CD8-positive, alpha-beta memory T cell (primary cell): ENCODE data around the gene HCK. TPM values are rescaled to one million over a fixed set of nuclear protein-coding genes. Genes with fewer than 3 reads are reported as not detected.

Source experiments
- CTCF ChIA-PET: fragments of 350-600 bp; sonication (Branson Sonifier 250); formaldehyde crosslinking; loops from one replicate; lab custom pipeline; 2021; ENCODE audit warnings: antibody characterized with exemption; lab: Charles Lee
- POLR2A ChIA-PET: fragments of 350-600 bp; sonication (Branson Sonifier 250); formaldehyde crosslinking; loops from one replicate; lab custom pipeline; 2021; ENCODE audit warnings: antibody characterized with exemption; lab: Charles Lee
- DNase-seq, 5 donors: peaks; one replicate each; pipeline versions ENCODE4 v3.0.0 to v3.0.0-alpha.2; 2020 to 2022; ENCODE audit warnings: mixed read lengths in 1 of 5
- H3K27ac ChIP-seq: one replicate; pipeline ENCODE4 v1.7.0; 2013; ENCODE audit warnings: low read depth, mild to moderate bottlenecking, low read length, moderate library complexity
- H3K27me3 ChIP-seq: 2 replicates; pipeline ENCODE4 v1.7.0; 2013; ENCODE audit warnings: low read length, mild to moderate bottlenecking; ENCODE audit not compliant: insufficient read depth, poor library complexity, severe bottlenecking
- H3K36me3 ChIP-seq: 2 replicates; pipeline ENCODE4 v1.7.0; 2013; ENCODE audit warnings: mild to moderate bottlenecking, low read length, moderate library complexity; ENCODE audit not compliant: insufficient read depth
- H3K4me1 ChIP-seq: 2 replicates; pipeline ENCODE4 v1.7.0; 2013; ENCODE audit warnings: mild to moderate bottlenecking, low read length, moderate library complexity; ENCODE audit not compliant: insufficient read depth
- H3K4me3 ChIP-seq: 2 replicates; pipeline ENCODE4 v1.7.0; 2013; ENCODE audit warnings: mild to moderate bottlenecking, low read length
- H3K9me3 ChIP-seq: 2 replicates; pipeline ENCODE4 v1.7.0; 2013; ENCODE audit warnings: mild to moderate bottlenecking, low read length
- H3K27ac Mint-ChIP-seq, 8 donors: one replicate each; pipeline ENCODE4 v1.8.0; 2020 to 2021; ENCODE audit warnings: mixed read lengths in 8 of 8, mild to moderate bottlenecking in 6 of 8, inconsistent platforms in 3 of 8, moderate library complexity in 3 of 8
- H3K27me3 Mint-ChIP-seq, 2 donors: one replicate each; pipeline ENCODE4 v1.8.0; 2020 to 2021; ENCODE audit warnings: mixed read lengths in 2 of 2, mild to moderate bottlenecking in 1 of 2, moderate library complexity in 1 of 2
- H3K36me3 Mint-ChIP-seq, 3 donors: one replicate each; pipeline ENCODE4 v1.8.0; 2020 to 2021; ENCODE audit warnings: mixed read lengths in 3 of 3, inconsistent platforms in 1 of 3, mild to moderate bottlenecking in 1 of 3
- H3K4me1 Mint-ChIP-seq, 3 donors: one replicate each; pipeline ENCODE4 v1.8.0; 2020 to 2021; ENCODE audit warnings: mixed read lengths in 3 of 3, inconsistent platforms in 1 of 3, mild to moderate bottlenecking in 1 of 3
- H3K4me3 Mint-ChIP-seq, 7 donors: one replicate each; pipeline ENCODE4 v1.8.0; 2020 to 2021; ENCODE audit warnings: mixed read lengths in 7 of 7, mild to moderate bottlenecking in 6 of 7, moderate library complexity in 4 of 7, inconsistent platforms in 2 of 7
- H3K9me3 Mint-ChIP-seq, 5 donors: one replicate each; pipeline ENCODE4 v1.8.0; 2020 to 2022; ENCODE audit warnings: mixed read lengths in 5 of 5, mild to moderate bottlenecking in 3 of 5, moderate library complexity in 2 of 5, inconsistent platforms in 1 of 5
- polyA plus RNA-seq: library from polyadenylated mRNA; unstranded; fragments of 300-500 nt; fragmentation: Illumina TruSeq; gene quantifications from one replicate; pipeline ENCODE4 v1.2.3, GENCODE V29; 2021
- total RNA-seq, 2 experiments: library from RNA; stranded (reverse); gene quantifications; one replicate each; pipeline ENCODE4 v1.2.3, GENCODE V29; 2021

HCK gene
- total and polyA plus RNA-seq, 3 experiments from 2014 or later = 0.28 to 0.53 TPM; not detected in 1

DNA sequence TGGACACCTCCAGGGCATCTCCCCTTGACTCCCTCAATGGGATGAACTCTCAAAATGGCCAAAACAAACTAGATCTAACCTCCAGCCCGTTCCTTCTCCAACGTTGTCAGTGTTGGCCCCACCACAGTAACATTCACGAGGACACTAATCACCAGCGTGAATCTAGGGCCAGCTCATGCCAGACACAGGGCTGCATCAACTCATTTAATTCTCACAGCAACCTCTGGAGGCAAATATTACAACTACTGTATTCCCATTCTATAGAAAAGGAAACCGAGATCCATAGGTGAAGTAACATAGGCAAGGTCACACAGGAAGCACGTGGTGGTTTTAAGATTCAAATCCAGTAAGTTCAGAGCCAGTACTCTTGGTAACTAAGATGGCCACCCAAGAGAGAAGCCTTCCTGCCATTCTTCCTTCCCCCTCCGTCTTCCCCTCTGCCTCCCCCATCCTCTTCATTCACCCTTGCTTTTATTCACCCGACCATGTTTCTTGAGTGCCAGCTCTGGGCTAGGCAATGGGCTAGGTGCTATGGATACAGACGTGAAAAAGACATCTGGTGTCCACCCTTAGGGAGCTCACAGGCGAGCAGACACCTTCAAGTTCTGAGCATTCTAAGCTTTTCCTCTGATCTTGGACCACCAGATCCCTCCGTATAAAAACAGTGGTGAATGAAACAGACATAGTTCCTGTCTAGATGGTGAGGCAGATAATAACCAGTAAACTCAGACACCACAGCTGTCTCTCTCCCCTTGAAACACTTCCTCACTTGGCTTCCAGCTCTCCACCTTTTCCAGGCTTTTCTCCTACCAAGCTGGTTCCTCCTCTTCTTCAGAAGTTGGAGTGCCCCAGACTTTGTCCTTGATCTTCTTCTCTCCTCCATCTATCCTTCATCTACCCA lies 32.2 kb upstream of the HCK start:
- Mint-ChIP-seq H3K27me3 (peaks cover 57 to 89% of the 10 kb centered on the region in 2 donors), H3K36me3 (peaks cover 0 to 4% (median 3%) of the 10 kb centered on the region in 3 donors), H3K27ac (peak overlapping the region in 3 of 8 donors; percentile 13 to 38 (median 22)), H3K4me1 (peaks cover 18 to 26% (median 25%) of the 10 kb centered on the region in 3 donors), H3K9me3 (peaks cover 0 to 2% (median 0%) of the 10 kb centered on the region in 5 donors), H3K4me3 (peak overlapping the region; percentile 75 to 92 (median 83))
- Histone ChIP-seq H3K27ac (no peak overlapping the region), H3K4me1 (peaks cover 11% of the 10 kb centered on the region), H3K9me3 (no peaks in the 10 kb centered on the region), H3K36me3 (no peaks in the 10 kb centered on the region), H3K27me3 (peaks cover 25% of the 10 kb centered on the region), H3K4me3 (no peak overlapping the region)
- POLR2A ChIA-PET = no interaction called here
- peak in 1 of 5 donors; percentile 6 for DNase-seq
- CTCF ChIA-PET = interaction anchor here (1.0 to 1.7 kb wide), 3 partner anchors 10 to 197 kb away, joined by 3 to 6 read pairs (median 5); no protein-coding TSS in a partner anchor

DNA sequence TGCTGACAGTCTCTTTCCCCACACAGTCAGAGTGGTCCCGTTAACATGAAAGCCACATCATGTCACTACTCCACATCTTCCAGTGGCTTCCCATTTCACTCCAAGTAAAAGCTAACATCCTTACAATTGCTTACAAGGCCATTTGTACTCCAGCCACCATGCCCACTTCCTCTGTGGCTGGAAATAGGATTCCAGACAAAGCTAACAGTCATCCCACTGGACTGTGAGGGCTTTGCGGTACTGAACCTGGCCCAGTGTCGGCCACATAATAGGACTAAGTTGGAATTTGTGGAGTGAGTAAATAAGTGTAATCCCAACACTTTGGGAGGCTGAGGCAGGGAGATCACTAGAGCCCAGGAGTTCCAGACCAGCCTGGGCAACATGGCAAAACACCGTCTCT lies 31.0 kb upstream of the HCK start:
- Mint-ChIP-seq H3K9me3 (peaks cover 0 to 2% (median 0%) of the 10 kb centered on the region in 5 donors), H3K27me3 (peaks cover 49 to 85% of the 10 kb centered on the region in 2 donors), H3K4me1 (peaks cover 18 to 26% (median 25%) of the 10 kb centered on the region in 3 donors), H3K36me3 (peaks cover 0 to 4% (median 3%) of the 10 kb centered on the region in 3 donors), H3K27ac (no peak overlapping the region), H3K4me3 (peak overlapping the region in 1 of 7 donors; percentile 45)
- ChIA-PET CTCF (interaction anchor here (1.7 kb wide), 1 partner anchor 198 kb away, joined by 5 read pairs; no protein-coding TSS in a partner anchor), POLR2A (no interaction called here)
- Histone ChIP-seq H3K27me3 (peaks cover 25% of the 10 kb centered on the region), H3K27ac (no peak overlapping the region), H3K4me1 (peaks cover 11% of the 10 kb centered on the region), H3K9me3 (no peaks in the 10 kb centered on the region), H3K4me3 (no peak overlapping the region), H3K36me3 (no peaks in the 10 kb centered on the region)
- no peak for DNase-seq

DNA sequence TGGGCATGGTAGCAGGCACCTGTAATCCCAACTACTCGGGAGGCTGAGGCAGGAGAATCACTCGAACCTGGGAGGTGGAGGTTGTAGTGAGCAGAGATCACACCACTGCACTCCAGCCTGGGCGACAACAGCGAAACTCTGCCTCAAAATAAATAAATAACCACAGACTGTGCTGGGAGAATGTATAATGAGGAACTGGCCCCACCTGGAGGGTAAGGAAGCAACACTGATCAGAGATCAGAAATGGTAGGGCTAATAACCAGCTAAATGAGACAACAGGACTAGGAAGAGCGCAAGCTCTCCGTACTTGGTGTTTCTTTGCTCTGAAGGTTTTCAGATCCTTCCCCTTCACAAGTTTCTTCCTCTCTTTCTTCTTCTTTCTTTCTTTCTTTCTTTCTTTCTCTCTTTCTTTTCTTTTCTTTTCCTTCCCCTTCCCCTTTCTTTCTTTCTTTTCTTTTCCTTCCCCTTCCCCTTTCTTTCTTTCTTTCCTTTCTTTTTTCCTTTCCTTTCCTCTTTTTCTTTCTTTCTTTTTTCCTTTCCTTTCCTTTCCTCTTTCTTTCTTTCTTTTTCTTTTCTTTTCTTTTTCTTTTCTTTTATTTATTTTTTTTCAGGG lies 27.3 kb upstream of the HCK start:
- H3K4me3 ChIP-seq = no peak overlapping the region
- Mint-ChIP-seq H3K9me3 (peaks cover 0 to 2% (median 0%) of the 10 kb centered on the region in 5 donors), H3K27ac (no peak overlapping the region), H3K4me3 (no peak overlapping the region), H3K4me1 (peaks cover 7 to 8% (median 7%) of the 10 kb centered on the region in 3 donors), H3K27me3 (peaks cover 32 to 74% of the 10 kb centered on the region in 2 donors), H3K36me3 (peaks cover 0 to 4% (median 3%) of the 10 kb centered on the region in 3 donors)
- ChIA-PET CTCF (no interaction called here), POLR2A (no interaction called here)
- H3K36me3 ChIP-seq = no peaks in the 10 kb centered on the region
- H3K4me1 ChIP-seq = peaks cover 3% of the 10 kb centered on the region
- peaks cover 11% of the 10 kb centered on the region for H3K27me3 ChIP-seq
- H3K9me3 ChIP-seq = no peaks in the 10 kb centered on the region
- no peak overlapping the region for H3K27ac ChIP-seq
- DNase-seq = no peak

DNA sequence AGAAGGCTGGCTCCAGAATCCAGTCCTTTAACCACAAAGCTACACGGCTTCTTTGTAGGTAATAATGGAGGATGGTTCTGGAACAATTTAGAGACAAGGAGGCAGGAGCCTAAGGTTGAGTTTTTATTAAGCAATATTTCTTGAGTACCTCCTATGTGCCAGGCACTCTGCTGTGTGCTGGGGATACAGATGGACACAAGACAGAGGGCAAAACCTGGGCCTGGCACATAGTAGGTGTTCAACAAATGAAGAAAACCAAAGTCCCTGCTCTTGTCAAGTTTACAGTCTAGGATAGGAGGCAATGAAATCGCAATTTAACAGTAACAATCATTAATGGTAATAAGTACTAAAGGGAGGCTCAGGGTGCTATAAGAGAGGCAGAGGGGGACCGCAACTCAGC lies 24.4 kb upstream of the HCK start:
- H3K9me3 ChIP-seq = no peaks in the 10 kb centered on the region
- Mint-ChIP-seq H3K4me1 (peaks cover 0 to 4% (median 3%) of the 10 kb centered on the region in 3 donors), H3K36me3 (no peaks in the 10 kb centered on the region), H3K27me3 (peaks cover 14 to 61% of the 10 kb centered on the region in 2 donors), H3K4me3 (peak overlapping the region in 1 of 7 donors; percentile 3), H3K27ac (no peak overlapping the region), H3K9me3 (no peaks in the 10 kb centered on the region)
- no peak overlapping the region for H3K27ac ChIP-seq
- H3K4me3 ChIP-seq = no peak overlapping the region
- no peaks in the 10 kb centered on the region for H3K27me3 ChIP-seq
- DNase-seq = no peak
- H3K36me3 ChIP-seq = no peaks in the 10 kb centered on the region
- ChIA-PET POLR2A (no interaction called here), CTCF (no interaction called here)
- H3K4me1 ChIP-seq = no peaks in the 10 kb centered on the region

DNA sequence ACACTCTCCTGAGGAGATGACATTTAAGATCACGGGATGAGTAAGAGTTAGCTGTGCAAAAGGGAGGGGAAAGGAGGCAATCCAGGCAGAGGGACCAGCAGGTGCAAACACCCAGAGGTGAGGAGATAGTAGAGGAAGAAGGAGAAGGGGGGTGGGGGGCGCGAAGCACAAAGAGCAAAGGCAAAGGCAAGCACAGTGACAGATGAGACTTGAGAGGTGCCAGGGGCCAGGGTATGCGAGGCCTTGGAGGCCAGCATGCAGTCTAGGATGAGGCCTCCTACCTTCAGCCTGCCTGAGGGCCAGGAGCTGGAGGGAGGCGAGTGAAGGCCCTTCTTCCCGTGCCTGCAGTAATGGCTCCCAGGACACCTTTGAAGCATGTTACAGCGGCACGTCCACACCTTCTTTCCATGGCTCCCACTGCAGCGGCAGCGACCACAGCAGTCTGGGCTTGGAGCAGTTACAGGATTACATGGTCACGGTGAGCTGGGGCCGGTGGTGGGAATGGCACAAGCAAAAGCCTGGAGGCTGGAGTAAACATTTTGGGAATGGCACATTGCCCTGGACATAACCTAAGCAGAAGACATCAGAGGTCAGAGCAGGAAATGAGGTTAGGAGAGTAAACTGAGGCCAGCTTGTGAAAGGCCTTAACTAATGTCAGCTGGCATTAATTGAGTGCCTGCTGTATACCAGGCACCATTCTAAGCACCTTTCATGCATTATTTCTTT lies 23.2 kb upstream of the HCK start:
- no peaks in the 10 kb centered on the region for H3K4me1 ChIP-seq
- H3K4me3 ChIP-seq = no peak overlapping the region
- Mint-ChIP-seq H3K36me3 (no peaks in the 10 kb centered on the region), H3K27ac (no peak overlapping the region), H3K4me3 (no peak overlapping the region), H3K27me3 (peaks cover 4 to 58% of the 10 kb centered on the region in 2 donors), H3K9me3 (no peaks in the 10 kb centered on the region), H3K4me1 (peaks cover 0 to 4% (median 3%) of the 10 kb centered on the region in 3 donors)
- ChIA-PET CTCF (interaction anchor here (4.0 kb wide), 1 partner anchor 14 kb away, joined by 16 read pairs; no protein-coding TSS in a partner anchor), POLR2A (no interaction called here)
- no peaks in the 10 kb centered on the region for H3K9me3 ChIP-seq
- DNase-seq = no peak
- H3K36me3 ChIP-seq = no peaks in the 10 kb centered on the region
- H3K27ac ChIP-seq = no peak overlapping the region
- no peaks in the 10 kb centered on the region for H3K27me3 ChIP-seq

DNA sequence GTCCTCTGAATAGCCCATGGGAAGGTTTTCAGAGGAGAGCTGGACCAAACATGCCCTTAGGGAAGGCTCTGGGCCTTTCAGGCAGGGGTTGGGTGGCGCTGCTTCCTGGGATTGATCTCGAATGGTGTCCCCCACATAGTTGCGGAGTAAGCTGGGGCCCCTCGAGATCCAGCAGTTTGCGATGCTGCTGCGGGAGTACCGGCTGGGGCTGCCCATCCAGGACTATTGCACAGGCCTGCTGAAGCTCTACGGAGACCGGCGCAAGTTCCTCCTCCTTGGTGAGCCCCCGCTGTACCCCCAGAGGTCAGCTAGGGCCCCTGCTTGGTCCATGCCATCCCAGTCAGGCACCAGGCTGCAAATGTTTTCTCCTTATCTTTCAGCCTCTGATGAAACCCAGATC lies 22.5 kb upstream of the HCK start:
- Mint-ChIP-seq H3K9me3 (no peaks in the 10 kb centered on the region), H3K36me3 (no peaks in the 10 kb centered on the region), H3K4me3 (peak overlapping the region in 1 of 7 donors; percentile 48), H3K4me1 (peaks cover 0 to 4% (median 3%) of the 10 kb centered on the region in 3 donors), H3K27me3 (peaks cover 4 to 50% of the 10 kb centered on the region in 2 donors), H3K27ac (no peak overlapping the region)
- ChIA-PET POLR2A (no interaction called here), CTCF (interaction anchor here (1.0 to 4.0 kb wide), 6 partner anchors 9 to 210 kb away, joined by 3 to 16 read pairs (median 6); no protein-coding TSS in a partner anchor)
- Histone ChIP-seq H3K9me3 (no peaks in the 10 kb centered on the region), H3K4me1 (no peaks in the 10 kb centered on the region), H3K27me3 (peaks cover 5% of the 10 kb centered on the region), H3K4me3 (no peak overlapping the region), H3K27ac (no peak overlapping the region), H3K36me3 (no peaks in the 10 kb centered on the region)
- no peak for DNase-seq

DNA sequence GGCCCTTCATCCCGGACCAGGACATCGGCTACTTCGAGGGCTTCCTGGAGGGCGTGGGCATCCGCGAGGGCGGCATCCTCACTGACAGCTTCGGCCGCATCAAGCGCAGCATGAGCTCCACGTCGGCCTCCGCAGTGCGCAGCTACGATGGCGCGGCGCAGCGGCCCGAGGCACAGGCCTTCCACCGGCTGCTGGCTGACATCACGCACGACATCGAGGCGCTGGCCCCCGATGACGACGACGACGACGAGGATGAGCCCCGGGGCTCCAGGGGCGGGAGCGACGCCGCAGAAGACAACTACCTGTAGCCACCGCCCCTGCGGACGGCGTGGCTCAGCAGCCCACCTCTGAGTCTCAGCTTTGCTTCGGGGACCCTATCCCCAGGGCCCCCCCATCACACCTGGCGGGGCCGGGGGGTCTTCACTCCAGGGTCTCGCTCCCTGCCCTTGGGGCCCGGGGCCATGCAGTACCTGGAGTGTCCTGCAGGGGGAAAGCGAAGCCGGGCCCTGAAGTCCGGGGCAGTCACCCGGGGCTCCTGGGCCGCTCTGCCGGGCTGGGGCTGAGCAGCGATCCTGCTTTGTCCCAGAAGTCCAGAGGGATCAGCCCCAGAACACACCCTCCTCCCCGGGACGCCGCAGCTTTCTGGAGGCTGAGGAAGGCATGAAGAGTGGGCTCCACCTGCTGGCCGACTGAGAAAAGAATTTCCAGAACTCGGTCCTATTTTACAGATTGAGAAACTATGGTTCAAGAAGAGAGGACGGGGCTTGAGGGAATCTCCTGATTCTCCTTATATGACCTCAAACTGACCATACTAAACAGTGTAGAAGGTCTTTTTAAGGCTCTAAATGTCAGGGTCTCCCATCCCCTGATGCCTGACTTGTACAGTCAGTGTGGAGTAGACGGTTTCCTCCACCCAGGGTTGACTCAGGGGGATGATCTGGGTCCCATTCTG lies 20.8 kb upstream of the HCK start:
- no peaks in the 10 kb centered on the region for H3K36me3 ChIP-seq
- POLR2A ChIA-PET = no interaction called here
- H3K4me3 Mint-ChIP-seq = peak overlapping the region in 4 of 7 donors; percentile 25 to 44 (median 32)

More for the DNA sequence above, 20.8 kb upstream of the HCK start:
- CTCF ChIA-PET = interaction anchor here (0.7 to 4.0 kb wide), 18 partner anchors 11 to 621 kb away, joined by 3 to 24 read pairs (median 4); no protein-coding TSS in a partner anchor
- Mint-ChIP-seq H3K4me1 (peaks cover 0 to 4% (median 3%) of the 10 kb centered on the region in 3 donors), H3K27me3 (peaks cover 8 to 56% of the 10 kb centered on the region in 2 donors), H3K36me3 (no peaks in the 10 kb centered on the region), H3K27ac (no peak overlapping the region), H3K9me3 (no peaks in the 10 kb centered on the region)
- Histone ChIP-seq H3K4me3 (peak overlapping the region; percentile 8), H3K4me1 (no peaks in the 10 kb centered on the region), H3K27me3 (peaks cover 5% of the 10 kb centered on the region), H3K9me3 (no peaks in the 10 kb centered on the region), H3K27ac (no peak overlapping the region)
- DNase-seq = peak; percentile 37 to 69 (median 40)
